ENCODE data around the gene AIPL1.

The AIPL1 gene

DNA sequence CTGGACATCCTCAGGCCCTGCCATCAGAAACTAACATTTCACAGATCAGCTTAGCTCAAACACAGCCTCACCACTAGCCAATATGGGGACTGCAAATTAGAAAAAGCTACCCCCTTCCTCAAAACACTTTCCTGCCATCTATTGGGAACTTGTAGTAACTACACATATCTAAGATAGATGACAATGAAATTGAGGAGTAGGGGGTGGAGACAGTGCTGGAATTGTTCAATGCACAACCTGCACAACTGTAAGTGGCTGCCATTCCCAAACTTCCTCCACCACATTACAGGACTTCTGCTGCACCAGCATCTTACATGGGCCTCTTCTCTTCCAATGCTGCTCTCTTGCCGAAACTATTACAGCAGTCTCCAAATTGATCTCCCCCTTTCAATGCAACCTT lies 21.9 kb downstream of the AIPL1 start:
- peak; percentile 42 for DNase-seq

- no peak for DNase-seq
These were observed 26.2 kb downstream of the AIPL1 start for GRCh38 chr17:6408735-6409134.

- DNase-seq: no peak
These were observed 26.6 kb downstream of the AIPL1 start for GRCh38 chr17:6408276-6408675.

- no peak for DNase-seq
These were observed 32.7 kb downstream of the AIPL1 start for GRCh38 chr17:6402258-6402657.

GRCh38 chr17:6398955-6399354 lies 36.0 kb downstream of the AIPL1 start:
- DNase-seq: no peak

- DNase-seq: no peak
These were observed 40.8 kb downstream of the AIPL1 start for GRCh38 chr17:6394055-6394606.

GRCh38 chr17:6393351-6393952 lies 41.5 kb downstream of the AIPL1 start:
- DNase-seq: no peak

GRCh38 chr17:6392609-6393350 lies 42.1 kb downstream of the AIPL1 start:
- no peak for DNase-seq

DNA sequence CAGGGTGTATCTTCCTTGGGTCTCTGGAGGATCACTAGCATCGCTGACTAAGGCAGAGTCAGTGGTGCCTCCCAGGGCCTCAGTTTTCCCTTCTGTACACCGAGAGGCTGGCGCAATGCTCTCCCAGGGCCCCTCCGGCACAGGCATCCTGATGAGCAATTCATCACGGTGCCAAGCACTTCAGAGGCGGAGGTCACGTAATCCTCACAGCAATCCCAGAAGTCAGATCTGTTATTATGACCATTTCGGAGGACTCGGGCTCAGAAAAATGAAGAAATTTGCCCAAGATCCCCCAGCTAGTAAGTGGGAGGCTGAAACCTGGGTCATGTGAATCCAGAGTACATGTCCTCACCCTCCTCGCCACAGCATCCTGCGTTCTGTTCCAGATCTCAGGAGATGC lies 46.5 kb downstream of the AIPL1 start:
- no peak for DNase-seq

- DNase-seq: no peak
These were observed 47.1 kb downstream of the AIPL1 start for GRCh38 chr17:6387858-6388257.

DNA sequence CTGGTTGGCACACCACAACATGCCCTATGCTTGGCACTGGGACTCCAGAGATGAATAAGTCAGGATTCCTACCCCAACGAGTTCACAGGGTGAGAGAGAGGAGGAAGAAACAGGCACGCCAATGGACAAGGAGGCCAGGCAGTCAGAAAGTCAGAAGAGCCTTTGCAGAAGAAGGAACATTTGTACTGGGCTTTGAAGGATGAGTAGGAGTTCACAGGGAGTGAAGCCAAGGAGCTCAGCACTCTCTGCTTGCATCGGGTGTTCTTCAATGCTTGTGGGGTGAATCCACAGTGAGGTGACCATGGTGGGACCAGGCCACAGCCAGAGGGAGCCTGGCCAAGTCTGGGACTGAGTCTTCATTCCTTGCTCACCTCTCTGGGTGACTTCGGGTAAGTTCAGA lies 47.5 kb downstream of the AIPL1 start:
- DNase-seq: no peak

DNA sequence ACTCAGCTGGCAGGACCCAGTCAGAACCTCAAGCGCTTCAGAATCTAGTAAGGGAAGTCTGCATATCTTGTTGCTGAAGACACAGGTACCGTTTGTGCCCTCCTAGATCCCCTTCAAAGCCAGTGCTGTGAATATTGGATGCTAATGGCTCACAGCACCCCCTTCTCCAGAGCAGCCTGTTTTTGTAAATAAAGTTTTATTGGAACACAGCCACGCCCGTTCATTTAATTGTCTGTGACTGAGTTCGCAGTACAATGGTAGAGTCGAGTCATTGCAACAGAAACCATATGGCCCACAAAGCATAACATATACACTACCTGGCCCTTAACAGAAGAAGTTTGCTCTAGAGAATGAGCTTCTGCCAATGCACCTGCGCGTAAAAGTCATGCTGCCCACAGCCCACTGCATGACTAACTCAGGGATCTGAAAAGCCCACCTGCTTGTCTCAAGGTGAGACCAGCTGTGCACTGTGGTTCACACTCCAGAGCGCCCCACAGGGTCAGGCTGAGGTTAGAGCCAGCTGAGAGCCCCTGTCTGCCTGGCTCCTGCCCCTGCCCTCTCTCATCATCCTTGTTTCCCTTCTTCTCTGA lies 48.8 kb downstream of the AIPL1 start:
- no peak for DNase-seq

DNA sequence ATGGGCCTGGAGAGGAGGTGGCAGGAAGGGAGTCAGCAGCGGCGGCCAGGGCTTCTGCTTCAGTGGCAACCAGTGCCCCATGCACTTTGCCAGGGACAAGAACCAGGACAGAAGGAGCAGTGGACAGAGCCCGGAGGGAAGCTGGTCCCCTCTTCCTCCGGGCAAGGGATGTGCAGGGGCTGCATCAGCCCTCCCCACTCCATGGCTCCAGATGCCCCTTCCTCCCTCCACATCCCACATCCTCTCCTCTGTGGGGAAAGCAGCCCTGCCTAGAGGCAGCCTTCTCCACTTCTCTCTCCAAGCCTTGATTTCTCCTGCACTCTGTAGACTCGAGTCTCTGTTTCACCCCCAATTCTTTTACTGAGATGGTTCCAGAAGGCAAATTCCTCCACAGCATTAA lies 50.4 kb downstream of the AIPL1 start:
- DNase-seq: no peak

DNA sequence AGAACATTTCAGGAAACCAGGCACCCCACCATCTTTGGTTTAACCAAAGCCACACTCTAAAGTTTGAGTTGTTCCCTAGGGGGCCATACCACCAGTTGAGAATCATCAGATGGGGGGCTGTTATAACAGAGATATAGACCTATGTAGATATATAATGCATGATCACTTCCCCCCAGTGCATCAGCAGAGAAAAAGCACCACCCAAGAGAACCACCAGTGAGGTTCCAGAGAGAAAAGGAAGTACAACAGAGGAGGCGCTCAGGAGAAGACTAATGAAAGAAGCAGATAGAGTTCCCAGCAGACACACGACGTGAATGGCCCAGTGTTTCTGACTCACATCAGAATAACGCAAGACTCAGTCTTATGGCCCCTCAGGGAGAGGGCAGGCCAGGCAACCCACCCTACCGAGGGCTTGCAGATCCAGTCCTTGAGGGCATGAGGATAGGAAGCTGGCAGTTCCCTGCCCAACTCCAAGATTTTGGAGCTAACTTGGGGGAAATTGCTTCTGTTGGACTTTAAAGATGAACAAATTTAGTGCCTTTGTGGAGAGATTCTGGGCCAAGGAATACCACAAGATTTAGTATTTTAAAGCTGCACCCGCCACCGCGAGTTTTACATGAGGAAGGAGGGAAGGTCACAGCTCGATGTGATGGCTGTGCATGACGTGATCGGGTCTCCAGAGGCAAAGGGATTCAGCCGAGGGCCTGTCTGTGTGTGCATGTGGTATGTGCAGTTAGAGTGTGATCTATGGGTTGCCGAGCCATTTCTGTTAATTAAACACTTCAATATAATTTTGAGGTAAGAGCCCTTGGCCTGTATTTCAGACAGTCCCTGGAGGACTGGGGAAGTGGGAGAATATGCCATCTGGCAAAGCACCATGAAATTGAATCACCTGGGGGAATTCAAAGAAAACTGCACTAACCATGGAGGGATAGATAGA lies 53.1 kb downstream of the AIPL1 start:
- DNase-seq: peak; percentile 19

- DNase-seq: no peak
These were observed 53.9 kb downstream of the AIPL1 start for GRCh38 chr17:6380915-6381438.

DNA sequence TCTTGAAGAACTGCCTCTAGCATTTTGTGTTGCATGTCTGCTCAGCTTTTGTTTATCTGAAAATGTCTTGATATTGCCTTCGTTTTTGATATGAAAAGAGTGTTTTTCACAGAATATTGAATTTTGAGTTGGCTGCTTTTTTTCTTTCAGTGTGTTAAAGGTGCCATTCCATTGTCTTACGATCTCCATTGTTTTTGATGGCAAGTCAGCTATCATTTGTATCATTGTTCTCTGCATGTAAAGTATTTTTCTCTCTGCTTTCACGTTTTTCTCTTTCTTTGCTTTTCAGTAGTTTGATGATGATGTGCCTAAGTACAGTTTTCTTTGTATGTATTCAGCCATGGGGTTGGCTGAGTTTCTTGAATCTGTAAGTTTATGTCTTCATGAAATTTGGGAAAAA lies 57.0 kb downstream of the AIPL1 start:
- no peak for DNase-seq

DNA sequence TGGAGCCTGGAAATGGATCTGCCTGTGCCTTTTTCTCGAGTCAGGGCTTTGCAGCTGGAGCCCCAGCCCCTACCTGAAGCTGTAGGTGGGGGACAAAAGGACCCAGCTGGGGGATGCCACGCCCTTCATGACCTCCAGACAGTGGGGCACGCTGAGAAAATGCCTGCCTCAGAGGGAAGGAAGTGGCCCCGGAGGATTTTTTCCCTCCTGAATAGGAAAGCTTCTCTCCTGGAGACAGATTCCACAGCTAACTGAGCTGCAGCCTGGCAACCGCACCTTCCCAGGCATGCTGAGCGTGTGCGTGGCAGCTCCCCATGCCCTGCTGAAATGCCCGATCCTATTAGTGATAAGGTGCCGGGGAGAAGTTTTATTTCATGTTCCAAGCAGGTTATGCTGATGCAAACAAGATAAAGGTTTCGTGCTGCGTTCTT lies 58.0 kb downstream of the AIPL1 start:
- DNase-seq: no peak

- DNase-seq: no peak
These were observed 60.1 kb downstream of the AIPL1 start for GRCh38 chr17:6374761-6375312.

DNA sequence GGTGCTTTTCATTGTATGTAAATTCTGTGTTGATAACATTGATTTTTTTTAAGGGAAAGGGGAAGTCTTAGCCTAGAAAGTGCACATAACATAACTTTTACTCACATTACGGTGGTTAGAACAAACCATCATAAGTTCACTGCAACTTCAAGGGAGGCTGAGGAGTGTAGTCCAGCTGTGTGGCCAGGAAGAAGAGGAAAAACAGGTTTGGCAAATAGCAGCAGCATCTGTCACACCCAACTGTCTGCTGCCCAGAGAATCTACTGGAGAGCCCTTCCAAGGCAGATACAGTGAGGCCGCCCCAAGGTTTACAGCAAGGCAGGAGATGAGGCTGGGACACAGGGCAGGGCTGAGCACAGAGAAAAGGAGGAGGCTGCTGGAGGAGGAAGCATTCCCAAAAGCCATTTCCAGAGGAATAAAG lies 60.6 kb downstream of the AIPL1 start:
- peak; percentile 68 for DNase-seq
